Measurements from ENCODE around the gene HS3ST5. TPM values are rescaled to one million over a fixed set of nuclear protein-coding genes. Genes with fewer than 3 reads are reported as not detected.

The HS3ST5 gene
- total RNA-seq, 1 donor from 2014 or later, result 0.11 TPM

DNA sequence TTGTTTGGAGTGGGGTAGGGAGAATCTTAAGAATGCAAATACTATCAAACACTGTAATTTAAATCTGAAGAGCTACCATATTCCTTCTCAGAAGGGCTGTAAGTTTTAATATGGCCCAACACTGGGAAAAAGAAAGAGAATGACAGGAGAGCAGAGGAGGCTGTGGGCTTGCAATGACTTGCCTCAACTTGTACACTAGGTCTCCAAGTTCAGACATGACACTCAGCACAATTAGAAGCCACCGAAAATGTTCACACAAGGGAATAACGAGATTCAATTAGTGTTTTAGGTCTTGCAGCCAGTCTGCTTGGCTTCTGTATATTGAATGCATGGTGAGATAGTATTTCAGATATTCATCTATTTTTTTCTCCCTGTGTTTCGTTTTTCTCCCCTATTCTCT lies 89.4 kb downstream of the HS3ST5 start:
- no peak overlapping the region for H3K27ac Mint-ChIP-seq (ENCODE audit: unreplicated experiment)
- no peaks in the 10 kb centered on the region for H3K9me3 Mint-ChIP-seq (ENCODE audit: unreplicated experiment)
- no peaks in the 10 kb centered on the region for H3K27me3 Mint-ChIP-seq (ENCODE audit: unreplicated experiment)
- H3K4me3 Mint-ChIP-seq (ENCODE audit: unreplicated experiment), result no peak overlapping the region
- no peak for DNase-seq (ENCODE audit: extremely low spot score, unreplicated experiment)
- TF ChIP-seq, protein P1, sequence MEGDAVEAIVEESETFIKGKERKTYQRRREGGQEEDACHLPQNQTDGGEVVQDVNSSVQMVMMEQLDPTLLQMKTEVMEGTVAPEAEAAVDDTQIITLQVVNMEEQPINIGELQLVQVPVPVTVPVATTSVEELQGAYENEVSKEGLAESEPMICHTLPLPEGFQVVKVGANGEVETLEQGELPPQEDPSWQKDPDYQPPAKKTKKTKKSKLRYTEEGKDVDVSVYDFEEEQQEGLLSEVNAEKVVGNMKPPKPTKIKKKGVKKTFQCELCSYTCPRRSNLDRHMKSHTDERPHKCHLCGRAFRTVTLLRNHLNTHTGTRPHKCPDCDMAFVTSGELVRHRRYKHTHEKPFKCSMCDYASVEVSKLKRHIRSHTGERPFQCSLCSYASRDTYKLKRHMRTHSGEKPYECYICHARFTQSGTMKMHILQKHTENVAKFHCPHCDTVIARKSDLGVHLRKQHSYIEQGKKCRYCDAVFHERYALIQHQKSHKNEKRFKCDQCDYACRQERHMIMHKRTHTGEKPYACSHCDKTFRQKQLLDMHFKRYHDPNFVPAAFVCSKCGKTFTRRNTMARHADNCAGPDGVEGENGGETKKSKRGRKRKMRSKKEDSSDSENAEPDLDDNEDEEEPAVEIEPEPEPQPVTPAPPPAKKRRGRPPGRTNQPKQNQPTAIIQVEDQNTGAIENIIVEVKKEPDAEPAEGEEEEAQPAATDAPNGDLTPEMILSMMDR (IDR thresholded peaks at IDR 0.05), result no peak
- no peaks in the 10 kb centered on the region for H3K4me1 Mint-ChIP-seq (ENCODE audit: unreplicated experiment)
- no peaks in the 10 kb centered on the region for H3K36me3 Mint-ChIP-seq (ENCODE audit: unreplicated experiment)

DNA sequence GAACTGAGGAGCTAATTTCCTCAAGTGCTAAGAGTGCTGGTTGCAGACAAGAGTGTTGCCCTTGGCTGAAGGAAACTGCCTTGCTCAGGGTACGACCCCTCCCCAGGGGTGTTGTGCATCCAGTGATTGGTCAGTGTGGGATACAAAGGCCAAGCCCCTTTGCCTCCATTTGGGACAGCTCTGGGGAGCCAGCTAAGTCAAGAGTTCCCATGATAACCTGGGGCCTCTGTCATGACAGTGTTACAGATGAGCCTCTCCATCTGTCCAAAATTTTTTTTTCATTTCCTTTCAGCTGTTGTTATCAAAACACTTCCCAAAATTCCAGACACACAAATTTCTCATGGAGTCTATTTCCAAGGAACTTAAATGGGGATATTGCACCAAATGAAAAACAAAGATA lies 93.3 kb downstream of the HS3ST5 start:
- TF ChIP-seq, protein P1 (IDR thresholded peaks at IDR 0.05), result no peak
- H3K4me3 Mint-ChIP-seq (ENCODE audit: unreplicated experiment), result no peak overlapping the region
- no peak overlapping the region for H3K27ac Mint-ChIP-seq (ENCODE audit: unreplicated experiment)
- DNase-seq (ENCODE audit: extremely low spot score, unreplicated experiment), result no peak
- H3K27me3 Mint-ChIP-seq (ENCODE audit: unreplicated experiment), result peaks cover 2% of the 10 kb centered on the region
- H3K4me1 Mint-ChIP-seq (ENCODE audit: unreplicated experiment), result no peaks in the 10 kb centered on the region
- H3K9me3 Mint-ChIP-seq (ENCODE audit: unreplicated experiment), result no peaks in the 10 kb centered on the region
- no peaks in the 10 kb centered on the region for H3K36me3 Mint-ChIP-seq (ENCODE audit: unreplicated experiment)

DNA sequence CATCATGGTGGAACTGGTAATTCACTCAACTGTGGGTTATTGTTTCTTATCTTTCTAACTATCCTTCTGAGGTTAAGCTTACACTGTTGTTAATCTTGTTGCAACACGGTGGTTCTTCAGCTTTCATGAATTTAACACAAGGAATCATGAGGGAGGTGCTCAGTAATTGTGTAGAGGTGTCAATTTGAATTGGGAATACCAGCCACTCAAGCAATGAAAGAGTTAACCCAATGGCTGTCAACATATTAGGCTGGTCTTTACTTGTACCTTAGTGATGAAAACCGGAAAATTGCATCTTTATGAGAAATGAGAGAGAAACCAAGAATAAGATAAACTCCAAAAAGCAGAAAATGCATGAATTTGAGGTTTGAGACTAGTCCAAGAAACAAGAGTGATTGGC lies 95.7 kb downstream of the HS3ST5 start:
- DNase-seq (ENCODE audit: extremely low spot score, unreplicated experiment), result no peak
- Mint-ChIP-seq H3K27ac (ENCODE audit: unreplicated experiment) (no peak overlapping the region), H3K36me3 (ENCODE audit: unreplicated experiment) (no peaks in the 10 kb centered on the region), H3K4me1 (ENCODE audit: unreplicated experiment) (no peaks in the 10 kb centered on the region), H3K4me3 (ENCODE audit: unreplicated experiment) (no peak overlapping the region), H3K9me3 (ENCODE audit: unreplicated experiment) (no peaks in the 10 kb centered on the region), H3K27me3 (ENCODE audit: unreplicated experiment) (peaks cover 2% of the 10 kb centered on the region)
- TF ChIP-seq, protein P1 (IDR thresholded peaks at IDR 0.05), result no peak

DNA sequence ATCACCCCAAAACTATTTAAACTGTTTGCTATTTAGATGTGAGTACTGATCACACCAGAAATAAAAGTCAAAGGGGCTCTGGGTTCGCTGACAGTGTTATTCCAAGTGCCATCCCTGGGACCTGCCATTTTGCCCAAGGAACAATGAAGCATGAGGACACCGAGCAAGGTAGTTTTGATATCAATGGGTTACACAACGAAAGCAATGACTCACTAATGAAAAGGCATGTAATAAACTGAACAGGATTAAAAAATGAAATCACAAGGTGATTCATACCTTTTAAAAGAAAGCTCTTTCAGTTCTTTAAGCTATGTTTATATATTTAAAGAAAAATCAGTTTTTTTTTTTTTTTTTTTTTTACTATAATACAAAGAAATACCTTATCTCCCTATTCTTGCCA lies 102.0 kb downstream of the HS3ST5 start:
- Mint-ChIP-seq H3K4me3 (ENCODE audit: unreplicated experiment) (no peak overlapping the region), H3K4me1 (ENCODE audit: unreplicated experiment) (no peaks in the 10 kb centered on the region), H3K36me3 (ENCODE audit: unreplicated experiment) (no peaks in the 10 kb centered on the region), H3K9me3 (ENCODE audit: unreplicated experiment) (peaks cover 4% of the 10 kb centered on the region), H3K27me3 (ENCODE audit: unreplicated experiment) (peaks cover 7% of the 10 kb centered on the region), H3K27ac (ENCODE audit: unreplicated experiment) (no peak overlapping the region)
- TF ChIP-seq, protein P1 (IDR thresholded peaks at IDR 0.05), result no peak
- no peak for DNase-seq (ENCODE audit: extremely low spot score, unreplicated experiment)

DNA sequence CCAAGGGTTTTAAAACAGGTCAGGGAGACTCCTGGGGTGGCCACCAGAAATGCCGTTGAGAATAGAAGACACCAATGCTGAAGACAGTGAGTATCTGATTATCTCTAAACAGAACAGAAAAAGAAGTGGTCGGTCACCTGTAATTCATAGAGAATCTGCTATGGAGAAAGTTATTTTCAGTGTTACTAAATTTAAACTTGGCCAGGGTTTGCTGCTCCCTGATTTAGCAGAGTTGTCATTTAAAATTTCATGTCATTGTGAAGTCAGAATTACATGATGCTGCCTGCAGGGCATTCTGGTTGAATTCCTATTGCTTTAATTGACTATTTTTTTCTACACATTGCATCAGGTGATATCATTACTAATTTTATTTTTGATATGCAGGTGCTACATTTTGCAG lies 114.1 kb downstream of the HS3ST5 start:
- Mint-ChIP-seq H3K9me3 (ENCODE audit: unreplicated experiment) (no peaks in the 10 kb centered on the region), H3K27ac (ENCODE audit: unreplicated experiment) (no peak overlapping the region), H3K27me3 (ENCODE audit: unreplicated experiment) (peaks cover 5% of the 10 kb centered on the region), H3K4me3 (ENCODE audit: unreplicated experiment) (no peak overlapping the region), H3K36me3 (ENCODE audit: unreplicated experiment) (no peaks in the 10 kb centered on the region), H3K4me1 (ENCODE audit: unreplicated experiment) (no peaks in the 10 kb centered on the region)
- no peak for DNase-seq (ENCODE audit: extremely low spot score, unreplicated experiment)
- TF ChIP-seq, protein P1 (IDR thresholded peaks at IDR 0.05), result no peak

Data from osteocyte (in vitro differentiated cells).